Loucy (cell line): Measurements from ENCODE around the gene NDUFA3.

ENCODE experiments used
- H2AFZ ChIP-seq: fragments of 200-600 bp; sonication (generic); 2 replicates; pipeline ENCODE4 v1.6.0; 2016; ENCODE audit warnings: antibody characterized with exemption, mild to moderate bottlenecking, low read length, moderate library complexity
- H3F3A ChIP-seq: fragments of 200-600 bp; 2 replicates; pipeline ENCODE4 v1.6.0; 2016; ENCODE audit warnings: antibody characterized with exemption, low read depth, mild to moderate bottlenecking
- H3K27me3 ChIP-seq: fragments of 200-600 bp; sonication (generic); 2 replicates; pipeline ENCODE4 v1.6.1; 2014; ENCODE audit warnings: low read length, mild to moderate bottlenecking; ENCODE audit not compliant: insufficient read depth, poor library complexity, severe bottlenecking
- H3K36me3 ChIP-seq: fragments of 200-600 bp; sonication (generic); 2 replicates; pipeline ENCODE4 v1.6.1; 2016; ENCODE audit warnings: low read length; ENCODE audit not compliant: insufficient read depth
- H3K4me1 ChIP-seq: fragments of 200-600 bp; sonication (generic); 2 replicates; pipeline ENCODE4 v1.5.1; 2014; ENCODE audit warnings: low read length, mild to moderate bottlenecking; ENCODE audit not compliant: insufficient read depth, poor library complexity, severe bottlenecking
- H3K4me2 ChIP-seq: fragments of 200-600 bp; sonication (generic); 2 replicates; pipeline ENCODE4 v1.6.0; 2014; ENCODE audit warnings: antibody characterized with exemption, low read length, low read depth, mild to moderate bottlenecking; ENCODE audit not compliant: poor library complexity, severe bottlenecking
- H3K4me3 ChIP-seq: fragments of 200-600 bp; sonication (generic); 2 replicates; pipeline ENCODE4 v1.5.1; 2014; ENCODE audit warnings: low read length, mild to moderate bottlenecking, mixed read lengths; ENCODE audit not compliant: poor library complexity, severe bottlenecking
- H3K79me2 ChIP-seq: fragments of 200-600 bp; sonication (generic); 2 replicates; pipeline ENCODE4 v1.6.1; 2014; ENCODE audit warnings: low read length; ENCODE audit not compliant: insufficient read depth
- H3K9ac ChIP-seq: fragments of 200-600 bp; sonication (generic); 2 replicates; pipeline ENCODE4 v1.6.0; 2014; ENCODE audit warnings: mild to moderate bottlenecking, low read depth, low read length, moderate library complexity; ENCODE audit not compliant: poor library complexity, severe bottlenecking
- H3K9me2 ChIP-seq: fragments of 200-600 bp; sonication (generic); replicated peaks from 2 replicates; pipeline ENCODE4 v1.6.1; 2016; ENCODE audit warnings: low read depth, low read length, mixed read lengths
- H3K9me3 ChIP-seq: fragments of 200-600 bp; sonication (generic); 2 replicates; pipeline ENCODE4 v1.6.1; 2014; ENCODE audit warnings: mild to moderate bottlenecking, antibody characterized with exemption, low read length, low read depth; ENCODE audit not compliant: insufficient read depth
- H4K20me1 ChIP-seq: fragments of 200-600 bp; sonication (generic); 2 replicates; pipeline ENCODE4 v1.6.0; 2014; ENCODE audit warnings: antibody characterized with exemption, low read length, mild to moderate bottlenecking; ENCODE audit not compliant: insufficient read depth, poor library complexity, severe bottlenecking
- EZH2phosphoT487 ChIP-seq: fragments of 200-600 bp; IDR thresholded peaks from 2 replicates; pipeline ENCODE4 v1.6.1; 2018; ENCODE audit warnings: antibody characterized with exemption, mild to moderate bottlenecking, moderate library complexity, borderline replicate concordance
- TF ChIP-seq, protein P1 (sequence below): fragments of 200-600 bp; sonication (generic); conservative IDR thresholded peaks from 2 replicates; pipeline ENCODE4 v1.5.1; 2014; ENCODE audit warnings: mild to moderate bottlenecking, antibody characterized with exemption, low read length

The NDUFA3 gene

DNA sequence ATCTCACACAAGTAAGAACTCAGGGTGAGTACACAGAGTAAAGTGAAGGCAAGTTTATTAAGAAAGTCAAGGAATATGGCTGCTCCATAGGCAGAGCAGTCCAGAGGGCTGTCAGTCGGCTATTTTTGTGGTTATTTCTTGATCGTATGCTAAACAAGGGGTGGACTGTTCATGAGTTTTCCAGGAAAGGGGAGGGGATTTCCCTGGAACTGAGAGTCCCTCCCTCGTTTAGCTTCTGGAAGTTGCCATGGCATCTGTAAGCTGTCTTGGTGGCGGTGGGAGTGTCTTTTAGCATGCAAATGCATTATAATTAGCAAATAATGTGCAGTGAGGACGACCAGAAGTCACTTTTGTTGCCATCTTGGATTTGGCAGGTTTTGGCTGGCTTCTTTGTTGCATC lies 33.2 kb upstream of the NDUFA3 start:
- Histone ChIP-seq H3K4me2 (no peak overlapping the region), H3K79me2 (no peaks in the 10 kb centered on the region), H3K4me1 (no peaks in the 10 kb centered on the region), H3K9me3 (no peaks in the 10 kb centered on the region), H3F3A (no peaks in the 10 kb centered on the region), H3K27me3 (no peaks in the 10 kb centered on the region), H3K9me2 (no peaks in the 10 kb centered on the region), H4K20me1 (no peaks in the 10 kb centered on the region), H3K36me3 (no peaks in the 10 kb centered on the region), H3K4me3 (no peak overlapping the region), H3K9ac (no peak overlapping the region), H2AFZ (no peak overlapping the region)
- TF ChIP-seq, protein P1, sequence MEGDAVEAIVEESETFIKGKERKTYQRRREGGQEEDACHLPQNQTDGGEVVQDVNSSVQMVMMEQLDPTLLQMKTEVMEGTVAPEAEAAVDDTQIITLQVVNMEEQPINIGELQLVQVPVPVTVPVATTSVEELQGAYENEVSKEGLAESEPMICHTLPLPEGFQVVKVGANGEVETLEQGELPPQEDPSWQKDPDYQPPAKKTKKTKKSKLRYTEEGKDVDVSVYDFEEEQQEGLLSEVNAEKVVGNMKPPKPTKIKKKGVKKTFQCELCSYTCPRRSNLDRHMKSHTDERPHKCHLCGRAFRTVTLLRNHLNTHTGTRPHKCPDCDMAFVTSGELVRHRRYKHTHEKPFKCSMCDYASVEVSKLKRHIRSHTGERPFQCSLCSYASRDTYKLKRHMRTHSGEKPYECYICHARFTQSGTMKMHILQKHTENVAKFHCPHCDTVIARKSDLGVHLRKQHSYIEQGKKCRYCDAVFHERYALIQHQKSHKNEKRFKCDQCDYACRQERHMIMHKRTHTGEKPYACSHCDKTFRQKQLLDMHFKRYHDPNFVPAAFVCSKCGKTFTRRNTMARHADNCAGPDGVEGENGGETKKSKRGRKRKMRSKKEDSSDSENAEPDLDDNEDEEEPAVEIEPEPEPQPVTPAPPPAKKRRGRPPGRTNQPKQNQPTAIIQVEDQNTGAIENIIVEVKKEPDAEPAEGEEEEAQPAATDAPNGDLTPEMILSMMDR, result no peak
- TF ChIP-seq EZH2phosphoT487, result no peak

DNA sequence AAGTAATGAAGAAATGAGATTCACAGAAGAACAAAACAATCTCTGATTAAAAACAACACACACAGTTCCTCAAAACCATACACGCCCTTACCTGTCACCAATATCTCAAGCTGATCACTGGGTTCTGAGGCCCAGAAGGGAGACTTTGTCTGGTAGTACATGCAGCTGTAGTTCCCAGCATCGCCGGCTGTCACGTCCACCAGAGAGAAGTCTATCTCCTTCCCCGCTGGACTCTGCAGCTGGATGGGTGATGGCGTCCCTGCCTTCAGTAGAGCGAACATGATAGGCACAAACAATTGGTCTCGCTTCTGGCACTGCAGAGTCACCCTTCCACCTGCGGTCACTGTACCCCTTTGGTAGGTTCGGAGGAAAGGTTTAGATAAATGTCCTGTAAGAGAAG lies 28.8 kb upstream of the NDUFA3 start:
- Histone ChIP-seq H3K27me3 (no peaks in the 10 kb centered on the region), H3K9me3 (no peaks in the 10 kb centered on the region), H3K4me3 (no peak overlapping the region), H3K36me3 (no peaks in the 10 kb centered on the region), H3K9ac (no peak overlapping the region), H3F3A (no peaks in the 10 kb centered on the region), H3K4me2 (no peak overlapping the region), H3K79me2 (no peaks in the 10 kb centered on the region), H2AFZ (no peak overlapping the region), H4K20me1 (no peaks in the 10 kb centered on the region), H3K4me1 (no peaks in the 10 kb centered on the region), H3K9me2 (no peaks in the 10 kb centered on the region)
- TF ChIP-seq, protein P1, result no peak
- no peak for TF ChIP-seq EZH2phosphoT487

DNA sequence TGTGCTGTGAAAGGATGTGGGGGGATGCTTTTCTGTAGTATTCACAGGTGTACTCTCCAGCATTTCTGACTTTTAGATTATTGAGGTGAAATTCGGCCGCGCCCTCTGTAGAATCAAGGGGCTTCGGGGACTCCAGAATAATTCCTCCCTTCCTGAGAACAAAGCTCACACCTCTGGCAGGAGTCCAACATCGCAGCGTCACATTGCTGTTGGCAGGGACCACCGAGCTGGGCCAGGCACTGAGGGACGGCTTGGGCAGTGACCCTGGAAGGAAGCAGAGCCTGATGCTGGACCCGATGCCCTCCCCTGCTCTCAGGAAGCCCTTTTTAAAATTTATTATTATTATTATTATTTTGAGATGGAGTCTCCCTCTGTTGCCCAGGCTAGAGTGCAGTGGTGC lies 27.8 kb upstream of the NDUFA3 start:
- H3K27me3 ChIP-seq, result no peaks in the 10 kb centered on the region
- no peak for TF ChIP-seq EZH2phosphoT487
- TF ChIP-seq, protein P1, result no peak
- H3K4me2 ChIP-seq, result no peak overlapping the region
- H3K9me2 ChIP-seq, result no peaks in the 10 kb centered on the region
- no peaks in the 10 kb centered on the region for H3K4me1 ChIP-seq
- H4K20me1 ChIP-seq, result no peaks in the 10 kb centered on the region
- H3K79me2 ChIP-seq, result no peaks in the 10 kb centered on the region
- H3K36me3 ChIP-seq, result no peaks in the 10 kb centered on the region
- no peak overlapping the region for H3K4me3 ChIP-seq
- H3K9ac ChIP-seq, result no peak overlapping the region
- H2AFZ ChIP-seq, result no peak overlapping the region
- H3K9me3 ChIP-seq, result no peaks in the 10 kb centered on the region
- no peaks in the 10 kb centered on the region for H3F3A ChIP-seq
